PC-3 (cell line): ENCODE measurements around the gene SGTB. TPM values are rescaled to one million over a fixed set of nuclear protein-coding genes. Genes with fewer than 3 reads are reported as not detected.

ENCODE experiments used
- ATAC-seq: fragments of 200-7000 bp; cut with Tn5 transposase; 2 replicates; pipeline ENCODE4 v1.9.1; 2020; ENCODE audit warnings: mild to moderate bottlenecking, moderate library complexity
- BruUV-seq: library from RNA; stranded (reverse); fragments of 400-500 nt; replicated peaks from 2 replicates; lab custom pipeline; 2021; lab: Mats Ljungman, UMichigan
- CTCF ChIA-PET: fragments of 300-600 bp; sonication (Branson Sonifier 250); formaldehyde crosslinking; loops from one replicate; lab custom pipeline; 2022; ENCODE audit warnings: antibody characterized with exemption; lab: Charles Lee
- POLR2A ChIA-PET: fragments of 300-600 bp; sonication (Branson Sonifier 250); formaldehyde crosslinking; loops from one replicate; lab custom pipeline; 2022; ENCODE audit warnings: antibody characterized with exemption; ENCODE audit not compliant: unreplicated experiment; lab: Charles Lee
- DNase-seq: peaks from one replicate; pipeline ENCODE4 v3.0.0-alpha.2; 2015
- H2AFZ ChIP-seq: fragments of 300-600 bp; sonication (generic); 2 replicates; pipeline ENCODE4 v1.6.0; 2016; ENCODE audit warnings: antibody characterized with exemption, low read length
- H3F3A ChIP-seq: fragments of 300-600 bp; sonication (generic); one replicate; pipeline ENCODE4 v1.6.0; 2017; ENCODE audit warnings: antibody characterized with exemption, low read length, control low read depth, mild to moderate bottlenecking; ENCODE audit not compliant: unreplicated experiment
- H3K27ac ChIP-seq: fragments of 300-600 bp; sonication (generic); 2 replicates; pipeline ENCODE4 v1.5.1; 2016; ENCODE audit warnings: mild to moderate bottlenecking, low read length
- H3K27me3 ChIP-seq: fragments of 300-600 bp; sonication (generic); 2 replicates; pipeline ENCODE4 v1.6.1; 2016; ENCODE audit warnings: low read length, mixed read lengths
- H3K36me3 ChIP-seq: fragments of 300-600 bp; sonication (generic); 2 replicates; pipeline ENCODE4 v1.6.1; 2016; ENCODE audit warnings: low read depth, mixed run types, low read length, mixed read lengths
- H3K4me1 ChIP-seq: fragments of 300-600 bp; sonication (generic); 2 replicates; pipeline ENCODE4 v1.5.1; 2016; ENCODE audit warnings: low read length; ENCODE audit not compliant: insufficient read depth
- H3K4me2 ChIP-seq: fragments of 300-600 bp; sonication (generic); 2 replicates; pipeline ENCODE4 v1.6.0; 2016; ENCODE audit warnings: low read length
- H3K4me3 ChIP-seq: fragments of 300-600 bp; sonication (generic); 2 replicates; pipeline ENCODE4 v1.5.1; 2016; ENCODE audit warnings: mild to moderate bottlenecking, low read length, mixed read lengths
- H3K79me2 ChIP-seq: fragments of 300-600 bp; sonication (generic); 2 replicates; pipeline ENCODE4 v1.6.1; 2017; ENCODE audit warnings: low read length, mixed read lengths
- H3K9ac ChIP-seq: fragments of 300-600 bp; sonication (generic); 2 replicates; pipeline ENCODE4 v1.6.0; 2016; ENCODE audit warnings: mild to moderate bottlenecking, low read length
- H3K9me2 ChIP-seq: fragments of 300-600 bp; sonication (generic); replicated peaks from 2 replicates; pipeline ENCODE4 v1.6.1; 2016; ENCODE audit warnings: mixed run types, low read length, mixed read lengths
- H3K9me3 ChIP-seq: fragments of 300-600 bp; sonication (generic); 2 replicates; pipeline ENCODE4 v1.6.1; 2016; ENCODE audit warnings: low read length, mixed read lengths
- H4K20me1 ChIP-seq: fragments of 300-600 bp; sonication (generic); 2 replicates; pipeline ENCODE4 v1.6.1; 2016; ENCODE audit warnings: low read length, mixed read lengths
- CTCF ChIP-seq: fragments of 300-600 bp; sonication (generic); conservative IDR thresholded peaks from 2 replicates; pipeline ENCODE4 v1.5.1; 2017; ENCODE audit warnings: antibody characterized with exemption, low read depth, mild to moderate bottlenecking, low read length
- EZH2 ChIP-seq: fragments of 300-600 bp; sonication (generic); IDR thresholded peaks from one replicate; pipeline ENCODE4 v1.6.1; 2017; ENCODE audit warnings: antibody characterized with exemption, mild to moderate bottlenecking, low read length; ENCODE audit not compliant: unreplicated experiment
- EZH2phosphoT487 ChIP-seq: fragments of 300-600 bp; sonication (generic); IDR thresholded peaks from 2 replicates; pipeline ENCODE4 v1.6.1; 2018; ENCODE audit warnings: mild to moderate bottlenecking, antibody characterized with exemption, low read length, borderline replicate concordance
- intact Hi-C: fragments of 100-400 bp; cut with micrococcal nuclease; formaldehyde crosslinking; loops from 2 replicates; pipeline ENCODE4 v1.9.0; 2023
- total RNA-seq: library from RNA; depleted of rRNA; stranded (reverse); fragments of >200 nt; gene quantifications from 2 replicates; pipeline ENCODE4 v1.2.3, GENCODE V29; 2014

Gene SGTB
- total RNA-seq, 1 experiment from 2014 or later, result 1.1 TPM

GRCh38 chr5:65749956-65750355 lies 28.0 kb upstream of the SGTB start:
- BruUV-seq, result no TSS peak
- H3K9ac ChIP-seq, result no peak overlapping the region
- H3K4me3 ChIP-seq, result no peak overlapping the region
- intact Hi-C loops, result no loop called here
- H2AFZ ChIP-seq, result no peak overlapping the region
- DNase-seq, result no peak
- no peaks in the 10 kb centered on the region for H3K9me3 ChIP-seq
- no peaks in the 10 kb centered on the region for H3F3A ChIP-seq
- CTCF ChIA-PET, result no interaction called here
- no peak for ATAC-seq
- TF ChIP-seq EZH2phosphoT487 (no peak), CTCF (no peak), EZH2 (no peak)
- POLR2A ChIA-PET, result no interaction called here
- no peaks in the 10 kb centered on the region for H3K36me3 ChIP-seq
- no peak overlapping the region for H3K4me2 ChIP-seq
- no peak overlapping the region for H3K27ac ChIP-seq
- no peaks in the 10 kb centered on the region for H3K27me3 ChIP-seq
- no peaks in the 10 kb centered on the region for H3K4me1 ChIP-seq
- no peaks in the 10 kb centered on the region; the same call in 1 of the 2 replicates for H3K79me2 ChIP-seq
- H4K20me1 ChIP-seq, result no peaks in the 10 kb centered on the region
- H3K9me2 ChIP-seq, result no peaks in the 10 kb centered on the region

GRCh38 chr5:65749221-65749844 lies 27.4 kb upstream of the SGTB start:
- H3K9ac ChIP-seq, result no peak overlapping the region
- no peak overlapping the region for H3K4me3 ChIP-seq
- no peaks in the 10 kb centered on the region for H3K9me2 ChIP-seq
- no peaks in the 10 kb centered on the region for H3K36me3 ChIP-seq
- H3K27ac ChIP-seq, result no peak overlapping the region
- no peak overlapping the region for H2AFZ ChIP-seq
- no peaks in the 10 kb centered on the region for H3F3A ChIP-seq
- H3K27me3 ChIP-seq, result no peaks in the 10 kb centered on the region
- BruUV-seq, result no TSS peak
- no peak overlapping the region for H3K4me2 ChIP-seq
- CTCF ChIA-PET, result no interaction called here
- H4K20me1 ChIP-seq, result no peaks in the 10 kb centered on the region
- no peak for ATAC-seq
- no peaks in the 10 kb centered on the region for H3K9me3 ChIP-seq
- H3K4me1 ChIP-seq, result no peaks in the 10 kb centered on the region
- DNase-seq, result no peak
- POLR2A ChIA-PET, result no interaction called here
- intact Hi-C loops, result no loop called here
- TF ChIP-seq EZH2phosphoT487 (no peak), CTCF (no peak), EZH2 (no peak)
- H3K79me2 ChIP-seq, result no peaks in the 10 kb centered on the region; the same call in 1 of the 2 replicates

GRCh38 chr5:65742565-65743231 lies 20.8 kb upstream of the SGTB start:
- ChIA-PET POLR2A (no interaction called here), CTCF (no interaction called here)
- Histone ChIP-seq H3K4me1 (peaks cover 6% of the 10 kb centered on the region), H3K4me2 (no peak overlapping the region), H3K36me3 (no peaks in the 10 kb centered on the region), H3K27me3 (no peaks in the 10 kb centered on the region), H3K79me2 (no peaks in the 10 kb centered on the region; the same call in 1 of the 2 replicates), H3K9ac (no peak overlapping the region), H3K9me3 (no peaks in the 10 kb centered on the region), H2AFZ (no peak overlapping the region), H3K9me2 (no peaks in the 10 kb centered on the region), H4K20me1 (no peaks in the 10 kb centered on the region), H3K27ac (no peak overlapping the region), H3F3A (no peaks in the 10 kb centered on the region), H3K4me3 (no peak overlapping the region)
- TF ChIP-seq CTCF, result peak; percentile 57
- TF ChIP-seq EZH2, result no peak
- no TSS peak for BruUV-seq
- ATAC-seq, result peak; percentile 37; the same call in 1 of the 2 replicates
- peak; percentile 60 for DNase-seq
- intact Hi-C loops, result loop anchor here (5.0 kb wide), 1 partner anchor 185 kb away; the partner anchor contains the start of gene ERBIN
